RWPE1 (cell line): ENCODE measurements around the gene C12orf43.

Experiments used
- CTCF ChIA-PET: fragments of 350-600 bp; sonication (Branson Sonifier 250); formaldehyde crosslinking; extraction: SDS; loops from one replicate; lab custom pipeline; 2021; lab: Yijun Ruan, JAX
- POLR2A ChIA-PET: fragments of 400-600 bp; formaldehyde crosslinking; extraction: SDS; loops from one replicate; lab custom pipeline; 2020; ENCODE audit warnings: antibody characterized with exemption; ENCODE audit not compliant: low non-redundant PET; lab: Yijun Ruan, JAX
- DNase-seq: peaks from one replicate; pipeline ENCODE4 v3.0.0; 2012; ENCODE audit warnings: low spot score
- H3K27ac ChIP-seq: fragments of 450-650 bp; 2 replicates; pipeline ENCODE4 v1.5.1; 2017
- TF ChIP-seq, protein P1 (sequence below): fragments of 450-650 bp; conservative IDR thresholded peaks from 2 replicates; pipeline ENCODE4 v1.5.1; 2017; ENCODE audit warnings: low read depth, mild to moderate bottlenecking

The C12orf43 gene

DNA sequence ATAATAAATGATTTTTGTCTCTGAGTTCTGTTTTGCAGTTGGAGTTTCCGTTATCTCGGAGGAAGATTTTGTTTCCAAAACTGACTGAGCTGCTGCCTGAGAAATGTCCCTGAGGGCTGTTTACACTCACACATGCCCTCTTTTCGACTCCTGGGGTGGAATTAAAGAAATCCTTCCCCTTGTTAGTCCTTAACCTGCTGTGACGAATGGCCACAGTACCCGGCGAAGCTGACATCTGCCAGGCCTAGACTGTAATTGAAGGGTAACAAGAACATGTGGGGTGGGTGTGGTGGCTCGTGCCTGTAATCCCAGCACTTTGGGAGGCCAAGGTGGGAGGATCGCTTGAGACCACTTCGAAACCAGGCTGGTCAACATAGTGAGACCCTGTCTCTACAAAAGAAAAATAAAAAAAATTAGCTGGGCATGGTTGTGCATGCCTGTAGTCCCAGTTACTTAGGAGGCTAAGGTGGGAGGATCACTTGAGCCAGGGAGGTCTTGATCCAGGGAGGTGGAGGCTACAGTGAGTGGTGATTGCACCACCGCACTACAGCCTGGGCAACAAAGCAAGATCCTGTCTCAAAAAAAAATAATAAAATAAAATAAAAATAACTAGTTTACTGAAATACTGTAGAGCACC is 14.4 kb upstream of the C12orf43 start:
- no peak overlapping the region for H3K27ac ChIP-seq
- TF ChIP-seq, protein P1, sequence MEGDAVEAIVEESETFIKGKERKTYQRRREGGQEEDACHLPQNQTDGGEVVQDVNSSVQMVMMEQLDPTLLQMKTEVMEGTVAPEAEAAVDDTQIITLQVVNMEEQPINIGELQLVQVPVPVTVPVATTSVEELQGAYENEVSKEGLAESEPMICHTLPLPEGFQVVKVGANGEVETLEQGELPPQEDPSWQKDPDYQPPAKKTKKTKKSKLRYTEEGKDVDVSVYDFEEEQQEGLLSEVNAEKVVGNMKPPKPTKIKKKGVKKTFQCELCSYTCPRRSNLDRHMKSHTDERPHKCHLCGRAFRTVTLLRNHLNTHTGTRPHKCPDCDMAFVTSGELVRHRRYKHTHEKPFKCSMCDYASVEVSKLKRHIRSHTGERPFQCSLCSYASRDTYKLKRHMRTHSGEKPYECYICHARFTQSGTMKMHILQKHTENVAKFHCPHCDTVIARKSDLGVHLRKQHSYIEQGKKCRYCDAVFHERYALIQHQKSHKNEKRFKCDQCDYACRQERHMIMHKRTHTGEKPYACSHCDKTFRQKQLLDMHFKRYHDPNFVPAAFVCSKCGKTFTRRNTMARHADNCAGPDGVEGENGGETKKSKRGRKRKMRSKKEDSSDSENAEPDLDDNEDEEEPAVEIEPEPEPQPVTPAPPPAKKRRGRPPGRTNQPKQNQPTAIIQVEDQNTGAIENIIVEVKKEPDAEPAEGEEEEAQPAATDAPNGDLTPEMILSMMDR = no peak
- ChIA-PET POLR2A (no interaction called here), CTCF (interaction anchor here (0.5 to 0.7 kb wide), 3 partner anchors 86 to 356 kb away, joined by 3 to 4 read pairs (median 3); no protein-coding TSS in a partner anchor)
- DNase-seq = no peak

DNA sequence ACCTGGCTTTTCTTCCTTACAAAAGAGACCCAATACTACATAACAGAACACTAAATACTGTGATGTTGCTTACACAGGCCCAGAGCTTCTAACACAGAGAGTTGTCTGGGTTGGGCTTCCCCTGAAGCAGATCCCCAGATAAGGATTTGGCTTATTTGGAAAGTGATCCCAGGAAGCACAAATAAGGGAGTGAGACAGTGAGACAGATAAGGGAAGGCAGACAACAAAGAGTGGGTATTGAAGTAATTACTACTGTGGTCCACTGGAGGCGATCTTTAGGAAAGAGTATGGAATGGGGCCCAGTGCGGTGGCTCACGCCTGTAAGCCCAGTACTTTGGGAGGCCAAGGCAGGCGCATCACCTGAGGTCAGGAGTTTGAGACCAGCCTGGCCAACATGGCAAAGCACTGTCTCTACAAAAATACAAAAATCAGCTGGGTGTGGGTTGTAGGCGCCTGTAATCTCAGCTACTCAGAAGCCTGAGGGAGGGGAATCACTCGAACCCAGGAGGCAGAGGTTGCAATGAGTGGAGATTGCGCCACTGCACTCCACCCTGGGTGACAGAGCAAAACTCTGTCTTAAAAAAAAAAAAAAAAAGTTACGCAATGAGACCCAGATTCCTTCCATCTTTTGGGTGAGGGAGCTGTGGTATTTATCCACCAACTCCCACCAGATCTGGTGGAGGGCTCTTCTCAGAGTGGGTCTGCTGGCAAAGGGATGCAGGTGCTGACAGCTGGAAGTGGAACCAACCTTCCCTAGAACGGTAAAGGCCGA is 10.2 kb upstream of the C12orf43 start:
- ChIA-PET CTCF (interaction anchor here (0.6 kb wide), 2 partner anchors 76 to 195 kb away, joined by 3 to 5 read pairs; no protein-coding TSS in a partner anchor), POLR2A (interaction anchor here (0.6 kb wide), 3 partner anchors 105 to 1305 kb away, joined by 3 to 5 read pairs (median 3); no protein-coding TSS in a partner anchor)
- DNase-seq = no peak
- TF ChIP-seq, protein P1 = no peak
- H3K27ac ChIP-seq = no peak overlapping the region

DNA sequence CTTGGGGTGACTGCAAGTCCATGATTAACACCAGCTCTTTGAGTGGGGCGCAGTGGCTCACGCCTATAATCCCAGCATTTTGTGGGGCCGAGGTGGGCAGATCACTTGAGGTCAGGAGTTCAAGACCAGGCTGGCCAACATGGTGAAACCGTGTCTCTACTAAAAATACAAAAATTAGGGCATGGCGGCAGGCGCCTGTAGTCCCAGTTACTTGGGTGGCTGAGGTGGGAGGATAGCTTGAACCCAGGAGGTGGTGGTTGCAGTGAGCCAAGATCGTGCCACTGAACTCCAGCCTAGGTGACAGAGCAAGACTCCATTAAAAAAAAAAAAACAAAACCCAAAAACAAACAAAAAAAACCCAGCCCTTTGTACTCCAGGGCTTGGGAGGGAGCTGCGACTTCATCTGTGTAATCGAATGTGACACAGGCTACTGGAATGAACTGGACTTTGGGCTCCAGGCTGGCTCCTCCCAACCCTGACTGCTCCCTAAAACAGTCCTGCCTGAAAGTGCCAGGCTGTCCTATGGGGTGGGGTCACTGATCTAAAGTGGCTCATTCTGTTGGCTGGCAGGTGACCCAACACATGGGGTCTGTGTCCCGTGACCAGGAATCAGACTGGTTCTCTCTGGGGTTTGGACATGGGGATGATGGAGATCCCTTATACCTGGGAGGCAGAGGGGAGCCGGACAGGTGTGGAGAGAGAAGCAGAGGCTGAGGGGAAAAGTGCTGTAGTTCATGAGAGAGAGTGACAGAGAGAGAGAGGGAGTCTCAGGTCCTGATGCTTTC is 9.3 kb upstream of the C12orf43 start:
- TF ChIP-seq, protein P1 = no peak
- no peak overlapping the region for H3K27ac ChIP-seq
- POLR2A ChIA-PET = no interaction called here
- DNase-seq = no peak
- CTCF ChIA-PET = no interaction called here

DNA sequence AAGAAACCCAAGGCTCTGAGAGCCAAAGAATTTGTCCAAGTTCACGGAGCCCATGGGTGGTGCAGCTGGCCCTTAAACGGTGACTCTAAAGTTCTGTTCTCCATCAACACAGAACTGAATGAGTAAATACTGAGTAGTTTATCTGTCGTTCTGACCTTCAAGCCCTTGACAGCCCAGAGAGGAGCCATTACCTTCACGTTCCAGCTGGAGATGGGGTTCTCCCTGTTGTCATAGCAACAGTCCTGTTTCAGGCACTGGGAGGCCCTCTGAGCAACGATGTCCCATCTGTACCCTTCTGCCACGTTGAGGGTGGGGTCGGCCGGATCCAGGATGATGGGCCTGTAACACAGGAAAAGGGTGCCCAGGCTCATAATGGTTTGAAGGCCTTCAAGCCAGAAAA is 7.5 kb upstream of the C12orf43 start:
- POLR2A ChIA-PET = no interaction called here
- no peak overlapping the region for H3K27ac ChIP-seq
- TF ChIP-seq, protein P1 = no peak
- CTCF ChIA-PET = no interaction called here
- no peak for DNase-seq

DNA sequence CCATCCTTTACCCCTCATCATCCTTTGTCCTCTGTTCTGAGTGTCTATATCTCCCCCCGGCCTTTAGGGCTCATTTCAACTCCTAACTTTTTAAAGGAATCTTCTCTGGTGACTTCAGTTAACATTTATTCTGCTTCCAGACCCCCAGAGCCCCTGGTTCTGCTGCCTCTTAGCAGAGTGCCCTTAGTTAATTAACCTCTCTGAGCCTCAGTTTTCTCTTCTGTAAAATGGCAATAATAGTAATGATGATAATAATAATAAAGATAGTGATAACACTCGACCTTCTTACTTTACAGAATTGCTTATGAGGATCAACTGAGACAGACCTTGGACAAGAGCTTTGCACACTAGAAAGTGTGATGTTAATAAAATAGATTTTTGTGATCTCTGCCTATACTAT is 6.4 kb upstream of the C12orf43 start:
- ChIA-PET POLR2A (interaction anchor here (0.6 kb wide), 1 partner anchor 715 kb away, joined by 8 read pairs; no protein-coding TSS in a partner anchor), CTCF (no interaction called here)
- no peak for DNase-seq
- TF ChIP-seq, protein P1 = no peak
- H3K27ac ChIP-seq = no peak overlapping the region

DNA sequence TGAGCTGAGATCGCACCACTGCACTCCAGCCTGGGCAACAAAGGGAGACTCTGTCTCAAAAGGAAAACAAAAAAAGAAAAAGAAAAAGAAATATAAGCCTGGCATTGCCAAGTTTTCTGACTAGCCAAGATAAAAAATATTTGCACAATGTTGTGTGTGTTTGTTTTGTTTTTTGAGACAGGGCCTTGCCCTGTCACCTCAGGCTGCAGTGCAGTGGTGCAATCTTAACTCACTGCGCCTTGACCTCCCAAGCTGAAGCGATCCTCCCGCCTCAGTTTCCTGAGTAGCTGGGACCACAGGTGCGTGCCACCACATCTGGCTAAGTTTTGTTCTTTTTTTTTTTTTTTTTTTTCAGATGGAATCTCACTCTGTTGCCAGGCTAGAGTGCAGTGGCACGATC is 5.5 kb upstream of the C12orf43 start:
- no peak overlapping the region for H3K27ac ChIP-seq
- ChIA-PET POLR2A (no interaction called here), CTCF (no interaction called here)
- TF ChIP-seq, protein P1 = no peak
- DNase-seq = no peak
